HepG2 (cell line): Measurements from ENCODE around the gene RBM26. TPM values are rescaled to one million over a fixed set of nuclear protein-coding genes. Genes with fewer than 3 reads are reported as not detected.

Experiments
- ATAC-seq: fragments of 200-7000 bp; cut with Tn5 transposase; 3 replicates; pipeline ENCODE4 v1.9.1; 2020; ENCODE audit warnings: mild to moderate bottlenecking, moderate library complexity
- BruUV-seq: library from RNA; stranded (reverse); fragments of 400-500 nt; replicated peaks from 2 replicates; lab custom pipeline; 2021; lab: Mats Ljungman, UMichigan
- CTCF ChIA-PET: fragments of 300-600 bp; formaldehyde crosslinking; extraction: SDS; loops from one replicate; lab custom pipeline; 2021; ENCODE audit warnings: low total read pairs, inconsistent platforms, low intra/inter-chr PET ratio; lab: Yijun Ruan, JAX
- POLR2A ChIA-PET: fragments of 350-600 bp; sonication (Branson Sonifier 250); formaldehyde crosslinking; loops from one replicate; lab custom pipeline; 2020; ENCODE audit warnings: antibody characterized with exemption, inconsistent platforms; lab: Yijun Ruan, JAX
- DNase-seq: peaks from one replicate; pipeline ENCODE4 v3.0.0-alpha.2; 2015; ENCODE audit warnings: low spot score
- FAIRE-seq: peaks from 3 replicates; lab custom pipeline; 2011; peaks lifted over from hg19 to GRCh38; lab: Jason Lieb, UNC
- H2AFZ ChIP-seq: one replicate; pipeline ENCODE4 v1.6.1; 2011; ENCODE audit warnings: low read length, inconsistent platforms
- H3K27ac ChIP-seq: fragments of 300-600 bp; 3 replicates; pipeline ENCODE4 v1.8.0; 2011; ENCODE audit warnings: mixed run types, mild to moderate bottlenecking, mixed read lengths, low read length, inconsistent platforms; ENCODE audit not compliant: insufficient read depth; ENCODE audit errors: extremely low read length
- H3K27me3 ChIP-seq, 2 experiments: fragments of 200-600 bp in 1 of 2; 2 replicates in 1 of 2; 3 replicates in 1 of 2; pipeline versions ENCODE4 v1.6.0 to v1.8.0; 2011; ENCODE audit warnings: low read length in 2 of 2, mild to moderate bottlenecking in 2 of 2, moderate library complexity in 2 of 2, inconsistent platforms in 1 of 2; ENCODE audit not compliant: insufficient read depth in 2 of 2, control insufficient read depth in 1 of 2
- H3K36me3 ChIP-seq, 2 experiments: fragments of 200-600 bp in 1 of 2; replicated peaks in 1 of 2; 2 replicates in 1 of 2; 3 replicates in 1 of 2; pipeline versions ENCODE4 v1.5.1 to v1.8.0; 2011; ENCODE audit warnings: low read length in 2 of 2, inconsistent platforms in 1 of 2; ENCODE audit not compliant: insufficient read depth in 2 of 2, control insufficient read depth in 1 of 2
- H3K4me1 ChIP-seq: 2 replicates; pipeline ENCODE4 v1.5.1; 2012; ENCODE audit warnings: low read length, inconsistent platforms; ENCODE audit not compliant: insufficient read depth
- H3K4me2 ChIP-seq: 2 replicates; pipeline ENCODE4 v1.6.0; 2011; ENCODE audit warnings: low read depth, low read length, inconsistent platforms
- H3K4me3 ChIP-seq, 3 experiments: fragments of 200-600 bp in 1 of 3; sonication (generic), shearing (Covaris generic) in 1 of 3; replicated peaks in 1 of 3; 2 replicates each; pipeline ENCODE4 v1.5.1; 2011 to 2016; ENCODE audit warnings: low read length in 3 of 3, inconsistent platforms in 2 of 3, low read depth in 2 of 3, mild to moderate bottlenecking in 2 of 3, control low read depth in 1 of 3, mixed read lengths in 1 of 3; ENCODE audit not compliant: insufficient read depth in 1 of 3
- H3K79me2 ChIP-seq: one replicate; pipeline ENCODE4 v1.6.1; 2011; ENCODE audit warnings: low read length, inconsistent platforms; ENCODE audit not compliant: insufficient read depth
- H3K9ac ChIP-seq: 2 replicates; pipeline ENCODE4 v1.6.0; 2011; ENCODE audit warnings: mild to moderate bottlenecking, low read depth, low read length, inconsistent platforms; ENCODE audit not compliant: insufficient read depth
- H3K9me3 ChIP-seq: 2 replicates; pipeline ENCODE4 v1.5.1; 2012; ENCODE audit warnings: mild to moderate bottlenecking, low read length
- H4K20me1 ChIP-seq: 2 replicates; pipeline ENCODE4 v1.6.0; 2011; ENCODE audit warnings: inconsistent platforms, mild to moderate bottlenecking, low read length, moderate library complexity; ENCODE audit not compliant: insufficient read depth
- ATAD3A ChIP-seq: sonication (generic); formaldehyde crosslinking; IDR thresholded peaks from 2 replicates; pipeline ENCODE4 v1.4.0; 2020; ENCODE audit warnings: missing genetic modification reagents
- CAMTA2 ChIP-seq: sonication (generic); formaldehyde crosslinking; IDR thresholded peaks from 2 replicates; pipeline ENCODE4 v1.4.0; 2020; ENCODE audit warnings: mild to moderate bottlenecking, missing genetic modification reagents, borderline replicate concordance
- HDAC2 ChIP-seq: sonication (generic); formaldehyde crosslinking; IDR thresholded peaks from 2 replicates; pipeline ENCODE4 v1.4.0; 2020; ENCODE audit warnings: missing genetic modification reagents
- KDM2A ChIP-seq: sonication (generic); formaldehyde crosslinking; IDR thresholded peaks from 2 replicates; pipeline ENCODE4 v1.4.0; 2020; ENCODE audit warnings: low read depth, missing genetic modification reagents, borderline replicate concordance
- ONECUT2 ChIP-seq: sonication (generic); formaldehyde crosslinking; IDR thresholded peaks from 2 replicates; pipeline ENCODE4 v1.4.0; 2020; ENCODE audit warnings: missing genetic modification reagents
- SMC3 ChIP-seq: IDR thresholded peaks from 2 replicates; pipeline ENCODE4 v1.6.1; 2011; ENCODE audit warnings: low read length, improper control_type of control experiment
- SNAI1 ChIP-seq: sonication (generic); formaldehyde crosslinking; IDR thresholded peaks from 2 replicates; pipeline ENCODE4 v1.5.0; 2020; ENCODE audit warnings: mild to moderate bottlenecking, missing genetic modification reagents, borderline replicate concordance
- TAF1 ChIP-seq: sonication (generic); formaldehyde crosslinking; IDR thresholded peaks from 2 replicates; pipeline ENCODE4 v1.4.0; 2020; ENCODE audit warnings: missing genetic modification reagents
- TRIM22 ChIP-seq: fragments of 450-650 bp; IDR thresholded peaks from 2 replicates; pipeline ENCODE4 v1.6.1; 2017
- ZFP62 ChIP-seq: sonication (generic); formaldehyde crosslinking; IDR thresholded peaks from 2 replicates; pipeline ENCODE4 v1.4.0; 2020; ENCODE audit warnings: missing genetic modification reagents
- ZNF746 ChIP-seq: sonication (generic); formaldehyde crosslinking; IDR thresholded peaks from 2 replicates; pipeline ENCODE4 v1.8.0; 2022; ENCODE audit warnings: mild to moderate bottlenecking, missing genetic modification reagents
- ZNF761 ChIP-seq: sonication (generic); formaldehyde crosslinking; conservative IDR thresholded peaks from 2 replicates; pipeline ENCODE4 v1.4.0; 2020; ENCODE audit warnings: mild to moderate bottlenecking, missing genetic modification reagents
- WGBS: methylation state at CpG from one replicate; pipeline ENCODE4 v1.1.6; 2017; ENCODE audit warnings: low lambda C conversion rate; 5-methylcytosine and 5-hydroxymethylcytosine counted together
- in situ Hi-C: cut with HindIII; loops from 2 replicates; pipeline ENCODE4 v1.10.0; 2017; ENCODE audit warnings: low pct_unique_long_range_greater_than_20kb; ENCODE audit not compliant: extremely low pct_ligation_motif_present
- intact Hi-C: fragments of 100-400 bp; cut with micrococcal nuclease; formaldehyde crosslinking; loops from one replicate; pipeline ENCODE4 v1.10.0; 2022; ENCODE audit not compliant: unreplicated experiment
- polyA plus RNA-seq, 8 experiments: library from polyadenylated mRNA; depleted of rRNA in 3 of 8; stranded (reverse) in 7 of 8; unstranded in 1 of 8; fragments of >200 nt; fragmentation: Illumina TruSeq in 4 of 8; extraction: Trizol in 4 of 8; gene quantifications; 2 replicates each; pipeline versions ENCODE4 v1.2.1 to v1.2.3, GENCODE V29; 2011 to 2016; ENCODE audit warnings: low read depth in 4 of 8, missing spikeins in 1 of 8, mixed read lengths in 1 of 8; ENCODE audit not compliant: insufficient read depth in 1 of 8
- total RNA-seq, 5 experiments: library from RNA; depleted of rRNA; stranded (reverse); fragments of >200 nt; fragmentation: Illumina TruSeq; extraction: Trizol; gene quantifications; 2 replicates each; pipeline ENCODE4 v1.2.3, GENCODE V29; 2016; ENCODE audit warnings: low read depth in 1 of 5
- TF ChIP-seq, protein P1 (sequence below): sonication (generic); formaldehyde crosslinking; IDR thresholded peaks from 2 replicates; pipeline ENCODE4 v1.5.0; 2020; ENCODE audit warnings: missing genetic modification reagents, mild to moderate bottlenecking, borderline replicate concordance
- TF ChIP-seq, protein P2 (sequence below): sonication (generic); formaldehyde crosslinking; IDR thresholded peaks from 2 replicates; pipeline ENCODE4 v1.4.0; 2020; ENCODE audit warnings: missing genetic modification reagents, borderline replicate concordance

The RBM26 gene
- total and polyA plus RNA-seq, 2 of the 13 experiments (the other 11 are each of a cell fraction or from before 2014, with no cell fraction given): 19.4 to 34.4 TPM

- no peak for TF ChIP-seq TRIM22
- no peak for TF ChIP-seq SNAI1
- TF ChIP-seq TAF1: no peak
- TF ChIP-seq CAMTA2: no peak
- TF ChIP-seq, protein P1, sequence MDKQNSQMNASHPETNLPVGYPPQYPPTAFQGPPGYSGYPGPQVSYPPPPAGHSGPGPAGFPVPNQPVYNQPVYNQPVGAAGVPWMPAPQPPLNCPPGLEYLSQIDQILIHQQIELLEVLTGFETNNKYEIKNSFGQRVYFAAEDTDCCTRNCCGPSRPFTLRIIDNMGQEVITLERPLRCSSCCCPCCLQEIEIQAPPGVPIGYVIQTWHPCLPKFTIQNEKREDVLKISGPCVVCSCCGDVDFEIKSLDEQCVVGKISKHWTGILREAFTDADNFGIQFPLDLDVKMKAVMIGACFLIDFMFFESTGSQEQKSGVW: no peak
- TF ChIP-seq, protein P2, sequence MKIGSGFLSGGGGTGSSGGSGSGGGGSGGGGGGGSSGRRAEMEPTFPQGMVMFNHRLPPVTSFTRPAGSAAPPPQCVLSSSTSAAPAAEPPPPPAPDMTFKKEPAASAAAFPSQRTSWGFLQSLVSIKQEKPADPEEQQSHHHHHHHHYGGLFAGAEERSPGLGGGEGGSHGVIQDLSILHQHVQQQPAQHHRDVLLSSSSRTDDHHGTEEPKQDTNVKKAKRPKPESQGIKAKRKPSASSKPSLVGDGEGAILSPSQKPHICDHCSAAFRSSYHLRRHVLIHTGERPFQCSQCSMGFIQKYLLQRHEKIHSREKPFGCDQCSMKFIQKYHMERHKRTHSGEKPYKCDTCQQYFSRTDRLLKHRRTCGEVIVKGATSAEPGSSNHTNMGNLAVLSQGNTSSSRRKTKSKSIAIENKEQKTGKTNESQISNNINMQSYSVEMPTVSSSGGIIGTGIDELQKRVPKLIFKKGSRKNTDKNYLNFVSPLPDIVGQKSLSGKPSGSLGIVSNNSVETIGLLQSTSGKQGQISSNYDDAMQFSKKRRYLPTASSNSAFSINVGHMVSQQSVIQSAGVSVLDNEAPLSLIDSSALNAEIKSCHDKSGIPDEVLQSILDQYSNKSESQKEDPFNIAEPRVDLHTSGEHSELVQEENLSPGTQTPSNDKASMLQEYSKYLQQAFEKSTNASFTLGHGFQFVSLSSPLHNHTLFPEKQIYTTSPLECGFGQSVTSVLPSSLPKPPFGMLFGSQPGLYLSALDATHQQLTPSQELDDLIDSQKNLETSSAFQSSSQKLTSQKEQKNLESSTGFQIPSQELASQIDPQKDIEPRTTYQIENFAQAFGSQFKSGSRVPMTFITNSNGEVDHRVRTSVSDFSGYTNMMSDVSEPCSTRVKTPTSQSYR (CRISPR knock-in tag): no peak
- TF ChIP-seq ZNF761 (CRISPR knock-in tag): no peak
- no peak for TF ChIP-seq KDM2A (CRISPR knock-in tag)
- TF ChIP-seq ZFP62: no peak
Measured at GRCh38 chr13:79417741-79418140, 11.7 kb upstream of the RBM26 start (continued).

DNA sequence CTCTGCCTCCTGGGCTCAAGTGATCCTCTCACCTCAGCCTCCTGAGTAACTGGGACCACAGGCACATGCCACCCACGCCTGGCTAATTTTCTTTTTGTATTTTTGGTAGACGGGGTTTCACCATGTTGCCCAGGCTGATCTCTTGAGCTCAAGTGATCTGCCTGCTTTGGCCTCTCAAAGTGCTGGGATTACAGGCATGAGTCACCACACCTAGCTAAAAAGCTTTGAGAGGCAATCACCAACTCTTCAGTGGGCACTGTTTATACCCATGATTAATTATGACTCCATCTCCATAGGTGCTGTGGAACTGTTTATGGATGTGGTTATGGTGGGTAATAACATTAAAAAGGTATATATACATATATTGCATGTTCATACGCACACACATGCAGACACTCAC, 7.5 kb upstream of the RBM26 start:
- H2AFZ ChIP-seq: no peak overlapping the region
- ATAC-seq: no peak
- intact Hi-C loops: no loop called here
- H3K36me3 ChIP-seq: no peaks in the 10 kb centered on the region
- no peaks in the 10 kb centered on the region for H3K27me3 ChIP-seq
- no peak overlapping the region for H3K4me2 ChIP-seq
- POLR2A ChIA-PET: no interaction called here
- WGBS: 87% methylated on average over 3 of the region's 3 CpGs
- no peaks in the 10 kb centered on the region for H3K4me1 ChIP-seq
- no peaks in the 10 kb centered on the region for H3K79me2 ChIP-seq
- TF ChIP-seq ATAD3A (CRISPR knock-in tag): no peak
- TF ChIP-seq SMC3: no peak
- no peak for TF ChIP-seq ONECUT2 (CRISPR knock-in tag)
- TF ChIP-seq ZNF746 (CRISPR knock-in tag): no peak
- TF ChIP-seq HDAC2: no peak
- H4K20me1 ChIP-seq: no peaks in the 10 kb centered on the region
- in situ Hi-C loops: loop anchor here (25.0 kb wide), 1 partner anchor 924 kb away; the partner anchor contains the start of gene SPRY2
- H3K9me3 ChIP-seq: no peaks in the 10 kb centered on the region
- FAIRE-seq: no peak
- no peak overlapping the region for H3K9ac ChIP-seq
- BruUV-seq: no TSS peak
- CTCF ChIA-PET: no interaction called here
- no peak overlapping the region for H3K27ac ChIP-seq
- no peak overlapping the region for H3K4me3 ChIP-seq
- DNase-seq: no peak
